Naive thymus-derived CD4-positive, alpha-beta T cell (primary cell): ENCODE measurements around the gene CREB1. TPM values are rescaled to one million over a fixed set of nuclear protein-coding genes. Genes with fewer than 3 reads are reported as not detected.

Source experiments
- ATAC-seq: fragments of 150-1000 bp; cut with Tn5 transposase; 2 replicates; pipeline ENCODE4 v1.10.0; 2021; ENCODE audit warnings: mild to moderate bottlenecking, moderate library complexity
- CTCF ChIA-PET: fragments of 350-600 bp; sonication (Branson Sonifier 250); formaldehyde crosslinking; loops from one replicate; lab custom pipeline; 2021; ENCODE audit warnings: antibody characterized with exemption; lab: Charles Lee
- POLR2A ChIA-PET: fragments of 350-600 bp; sonication (Branson Sonifier 250); formaldehyde crosslinking; loops from one replicate; lab custom pipeline; 2021; ENCODE audit warnings: antibody characterized with exemption, inconsistent platforms; lab: Charles Lee
- DNase-seq, 9 donors: peaks; one replicate each; pipeline versions ENCODE4 v3.0.0 to v3.0.0-alpha.2; 2020 to 2022; ENCODE audit warnings: mixed read lengths in 1 of 9
- H3K27ac ChIP-seq: one replicate; pipeline ENCODE4 v1.7.0; 2013; ENCODE audit warnings: mild to moderate bottlenecking, low read depth, low read length, moderate library complexity
- H3K27me3 ChIP-seq, 2 donors: one replicate each; pipeline ENCODE4 v1.7.0; 2013; ENCODE audit warnings: low read length in 2 of 2, mild to moderate bottlenecking in 2 of 2, moderate library complexity in 2 of 2; ENCODE audit not compliant: control insufficient read depth in 2 of 2, insufficient read depth in 2 of 2
- H3K36me3 ChIP-seq, 3 experiments: 1 replicate in 2 of 3; 2 replicates in 1 of 3; pipeline ENCODE4 v1.7.0; 2013; ENCODE audit warnings: low read length in 3 of 3, mild to moderate bottlenecking in 3 of 3, moderate library complexity in 1 of 3; ENCODE audit not compliant: insufficient read depth in 3 of 3, control insufficient read depth in 2 of 3
- H3K4me1 ChIP-seq, 2 donors: one replicate each; pipeline ENCODE4 v1.7.0; 2013; ENCODE audit warnings: low read length in 2 of 2, mild to moderate bottlenecking in 2 of 2, moderate library complexity in 1 of 2; ENCODE audit not compliant: control insufficient read depth in 2 of 2, insufficient read depth in 2 of 2
- H3K4me3 ChIP-seq: 2 replicates; pipeline ENCODE4 v1.7.0; 2013; ENCODE audit warnings: mild to moderate bottlenecking, low read length
- H3K9me3 ChIP-seq, 3 experiments: 1 replicate in 2 of 3; 2 replicates in 1 of 3; pipeline ENCODE4 v1.7.0; 2013; ENCODE audit warnings: low read length in 3 of 3; ENCODE audit not compliant: control insufficient read depth in 2 of 3
- H3K27ac Mint-ChIP-seq, 9 donors: one replicate each; pipeline ENCODE4 v1.8.0; 2020 to 2022; ENCODE audit warnings: mixed read lengths in 9 of 9, mild to moderate bottlenecking in 8 of 9, moderate library complexity in 5 of 9, inconsistent platforms in 2 of 9
- H3K27me3 Mint-ChIP-seq, 5 donors: one replicate each; pipeline ENCODE4 v1.8.0; 2021 to 2022; ENCODE audit warnings: mixed read lengths in 5 of 5, mild to moderate bottlenecking in 1 of 5
- H3K36me3 Mint-ChIP-seq, 5 donors: one replicate each; pipeline ENCODE4 v1.8.0; 2020 to 2022; ENCODE audit warnings: mixed read lengths in 5 of 5, mild to moderate bottlenecking in 3 of 5, inconsistent platforms in 1 of 5
- H3K4me1 Mint-ChIP-seq, 7 donors: one replicate each; pipeline ENCODE4 v1.8.0; 2020 to 2022; ENCODE audit warnings: mixed read lengths in 7 of 7, mild to moderate bottlenecking in 3 of 7, inconsistent platforms in 1 of 7
- H3K4me3 Mint-ChIP-seq, 10 donors: one replicate each; pipeline ENCODE4 v1.8.0; 2020 to 2022; ENCODE audit warnings: mild to moderate bottlenecking in 10 of 10, mixed read lengths in 10 of 10, moderate library complexity in 6 of 10, inconsistent platforms in 2 of 10
- H3K9me3 Mint-ChIP-seq, 11 donors: one replicate each; pipeline ENCODE4 v1.8.0; 2020 to 2022; ENCODE audit warnings: mixed read lengths in 11 of 11, mild to moderate bottlenecking in 4 of 11, inconsistent platforms in 1 of 11, moderate library complexity in 1 of 11
- intact Hi-C, 2 donors: fragments of 100-400 bp; cut with micrococcal nuclease; formaldehyde crosslinking; loops; one replicate each; pipeline ENCODE4 v1.15.1; 2023
- polyA plus RNA-seq, 2 donors: library from polyadenylated mRNA; unstranded; fragments of 300-500 nt; fragmentation: Illumina TruSeq; gene quantifications; one replicate each; pipeline ENCODE4 v1.2.3, GENCODE V29; 2021
- total RNA-seq, 6 experiments: library from RNA in 5 of 6; stranded (reverse) in 5 of 6; gene quantifications; 1 replicate in 5 of 6; 2 replicates in 1 of 6; pipeline ENCODE4 v1.2.3 and lab custom pipeline; 2021 to 2026

CREB1 gene
- total and polyA plus RNA-seq, 7 experiments from 2014 or later: 71.1 to 141 (median 106) TPM

- Mint-ChIP-seq H3K27ac (peak overlapping the region; percentile 98 to 100 (median 100)), H3K4me1 (peaks cover 47 to 85% (median 71%) of the 10 kb centered on the region in 7 donors), H3K27me3 (peaks cover 0 to 7% (median 0%) of the 10 kb centered on the region in 5 donors), H3K9me3 (peaks cover 0 to 8% (median 0%) of the 10 kb centered on the region in 11 donors), H3K36me3 (peaks cover 0 to 17% (median 10%) of the 10 kb centered on the region in 5 donors), H3K4me3 (peak overlapping the region; percentile 93 to 100 (median 98))
- ChIA-PET CTCF (interaction anchor here (0.6 to 1.0 kb wide), 6 partner anchors 19 to 742 kb away, joined by 3 to 6 read pairs (median 4); partner anchors contain the start of gene CCNYL1), POLR2A (interaction anchor here (0.6 to 4.7 kb wide), 43 partner anchors 9 to 1370 kb away, joined by 3 to 89 read pairs (median 5); partner anchors contain the start of genes CCNYL1, EEF1B2, FASTKD2 and KLF7)
- H3K36me3 ChIP-seq: peaks cover 0 to 3% (median 0%) of the 10 kb centered on the region in 3 experiments
- no peaks in the 10 kb centered on the region for H3K27me3 ChIP-seq
- intact Hi-C loops: loop anchor here (1.0 to 10.0 kb wide), 5 partner anchors 16 to 181 kb away; partner anchors contain the start of gene CCNYL1 (in 1 of the 2)
- peak overlapping the region; percentile 100 for H3K27ac ChIP-seq
- DNase-seq: peak; percentile 55 to 77 (median 69)
- no peak for ATAC-seq
- peak overlapping the region; percentile 73 for H3K4me3 ChIP-seq
- H3K9me3 ChIP-seq: no peaks in the 10 kb centered on the region
- peaks cover 52 to 60% of the 10 kb centered on the region in 2 donors for H3K4me1 ChIP-seq
Measured at GRCh38 chr2:207530160-207531031, 634 bp downstream of the CREB1 start.

- ChIA-PET POLR2A (interaction anchor here (0.6 to 4.7 kb wide), 26 partner anchors 8 to 1330 kb away, joined by 3 to 89 read pairs (median 7); partner anchors contain the start of genes CCNYL1, FASTKD2, KLF7 and MDH1B), CTCF (interaction anchor here (0.6 to 0.7 kb wide), 6 partner anchors 18 to 741 kb away, joined by 3 to 6 read pairs (median 4); no protein-coding TSS in a partner anchor)
- ATAC-seq (no peak), DNase-seq (peak in 2 of 9 donors; percentile 26 to 30)
- Histone ChIP-seq H3K4me1 (peaks cover 50 to 61% of the 10 kb centered on the region in 2 donors), H3K36me3 (peaks cover 0 to 3% (median 0%) of the 10 kb centered on the region in 3 experiments), H3K27me3 (no peaks in the 10 kb centered on the region), H3K27ac (peak overlapping the region; percentile 98), H3K4me3 (peak overlapping the region; percentile 73), H3K9me3 (no peaks in the 10 kb centered on the region)
- Mint-ChIP-seq H3K36me3 (peaks cover 0 to 15% (median 10%) of the 10 kb centered on the region in 5 donors), H3K27ac (peak overlapping the region; percentile 94 to 100 (median 99)), H3K4me3 (peak overlapping the region; percentile 93 to 99 (median 96)), H3K9me3 (peaks cover 0 to 8% (median 0%) of the 10 kb centered on the region in 11 donors), H3K4me1 (peaks cover 40 to 85% (median 63%) of the 10 kb centered on the region in 7 donors), H3K27me3 (peaks cover 0 to 7% (median 0%) of the 10 kb centered on the region in 5 donors)
- intact Hi-C loops: loop anchor here (2.0 to 10.0 kb wide), 3 partner anchors 16 to 54 kb away; no protein-coding TSS in a partner anchor
Measured at GRCh38 chr2:207531032-207531952, 1.5 kb downstream of the CREB1 start.

- DNase-seq (no peak), ATAC-seq (no peak)
- peaks cover 37 to 78% (median 62%) of the 10 kb centered on the region in 7 donors for H3K4me1 Mint-ChIP-seq
- peaks cover 0 to 7% (median 0%) of the 10 kb centered on the region in 5 donors for H3K27me3 Mint-ChIP-seq
- peaks cover 0 to 16% (median 12%) of the 10 kb centered on the region in 5 donors for H3K36me3 Mint-ChIP-seq
- peak overlapping the region; percentile 98 for H3K27ac ChIP-seq
- H3K36me3 ChIP-seq: peaks cover 0 to 3% (median 0%) of the 10 kb centered on the region in 3 experiments
- ChIA-PET CTCF (interaction anchor here (0.6 to 0.7 kb wide), 2 partner anchors 137 to 733 kb away, joined by 4 read pairs; no protein-coding TSS in a partner anchor), POLR2A (interaction anchor here (0.6 to 4.7 kb wide), 8 partner anchors 9 to 179 kb away, joined by 4 to 24 read pairs (median 5); partner anchors contain the start of genes CCNYL1 and METTL21A)
- H3K9me3 Mint-ChIP-seq: peaks cover 0 to 8% (median 0%) of the 10 kb centered on the region in 11 donors
- intact Hi-C loops: loop anchor here in 1 of 2 donors (10.0 kb wide), 1 partner anchor 52 kb away; no protein-coding TSS in a partner anchor
- peak overlapping the region; percentile 70 to 99 (median 96) for H3K4me3 Mint-ChIP-seq
- H3K27ac Mint-ChIP-seq: peak overlapping the region in 8 of 9 donors; percentile 98 to 100 (median 99)
- H3K27me3 ChIP-seq: no peaks in the 10 kb centered on the region
- H3K4me1 ChIP-seq: peaks cover 48 to 55% of the 10 kb centered on the region in 2 donors
- H3K4me3 ChIP-seq: no peak overlapping the region
- no peaks in the 10 kb centered on the region for H3K9me3 ChIP-seq
Measured at GRCh38 chr2:207532676-207533075, 2.9 kb downstream of the CREB1 start.

- H3K27me3 Mint-ChIP-seq: peaks cover 0 to 4% (median 0%) of the 10 kb centered on the region in 5 donors
- peaks cover 0 to 8% (median 0%) of the 10 kb centered on the region in 11 donors for H3K9me3 Mint-ChIP-seq
- no peaks in the 10 kb centered on the region for H3K27me3 ChIP-seq
- H3K36me3 ChIP-seq: peaks cover 0 to 3% (median 0%) of the 10 kb centered on the region in 3 experiments
- DNase-seq (no peak), ATAC-seq (no peak)
- intact Hi-C loops: loop anchor here in 1 of 2 donors (10.0 kb wide), 1 partner anchor 51 kb away; no protein-coding TSS in a partner anchor
- H3K36me3 Mint-ChIP-seq: peaks cover 0 to 22% (median 12%) of the 10 kb centered on the region in 5 donors
- no peak overlapping the region for H3K4me3 ChIP-seq
- CTCF ChIA-PET: interaction anchor here (0.6 kb wide), 2 partner anchors 94 to 104 kb away, joined by 3 read pairs; no protein-coding TSS in a partner anchor
- no peaks in the 10 kb centered on the region for H3K9me3 ChIP-seq
- H3K4me1 ChIP-seq: peaks cover 39 to 54% of the 10 kb centered on the region in 2 donors
- peak overlapping the region in 9 of 10 donors; percentile 23 to 95 (median 52) for H3K4me3 Mint-ChIP-seq
- H3K27ac Mint-ChIP-seq: peak overlapping the region; percentile 5 to 99 (median 88)
- POLR2A ChIA-PET: interaction anchor here (0.7 to 4.7 kb wide), 11 partner anchors 8 to 364 kb away, joined by 3 to 24 read pairs (median 4); partner anchors contain the start of genes CCNYL1 and METTL21A
- peaks cover 37 to 78% (median 57%) of the 10 kb centered on the region in 7 donors for H3K4me1 Mint-ChIP-seq
- peak overlapping the region; percentile 98 for H3K27ac ChIP-seq
Measured at GRCh38 chr2:207533461-207534008, 3.8 kb downstream of the CREB1 start.

GRCh38 chr2:207534417-207534816 is 4.7 kb downstream of the CREB1 start:
- Histone ChIP-seq H3K4me3 (no peak overlapping the region), H3K4me1 (peaks cover 38 to 62% of the 10 kb centered on the region in 2 donors)

More at GRCh38 chr2:207534417-207534816, 4.7 kb downstream of the CREB1 start:
- peak overlapping the region; percentile 28 to 99 (median 88) for H3K27ac Mint-ChIP-seq
- CTCF ChIA-PET: interaction anchor here (0.6 kb wide), 2 partner anchors 93 to 103 kb away, joined by 3 read pairs; no protein-coding TSS in a partner anchor
- Histone ChIP-seq H3K27me3 (no peaks in the 10 kb centered on the region), H3K9me3 (no peaks in the 10 kb centered on the region), H3K27ac (peak overlapping the region; percentile 98), H3K36me3 (peaks cover 0 to 3% (median 0%) of the 10 kb centered on the region in 3 experiments)
- H3K4me1 Mint-ChIP-seq: peaks cover 40 to 82% (median 62%) of the 10 kb centered on the region in 7 donors
- intact Hi-C loops: loop anchor here in 1 of 2 donors (10.0 kb wide), 1 partner anchor 50 kb away; no protein-coding TSS in a partner anchor
- peaks cover 0 to 8% (median 0%) of the 10 kb centered on the region in 11 donors for H3K9me3 Mint-ChIP-seq
- POLR2A ChIA-PET: interaction anchor here (0.7 to 2.9 kb wide), 3 partner anchors 31 to 90 kb away, joined by 3 to 13 read pairs (median 3); partner anchors contain the start of gene METTL21A
- peaks cover 0 to 22% (median 15%) of the 10 kb centered on the region in 5 donors for H3K36me3 Mint-ChIP-seq
- H3K27me3 Mint-ChIP-seq: peaks cover 0 to 4% (median 0%) of the 10 kb centered on the region in 5 donors
- H3K4me3 Mint-ChIP-seq: peak overlapping the region; percentile 41 to 95 (median 58)
- ATAC-seq (no peak), DNase-seq (no peak)
